Measurements from ENCODE around the gene RNF41.

DNA sequence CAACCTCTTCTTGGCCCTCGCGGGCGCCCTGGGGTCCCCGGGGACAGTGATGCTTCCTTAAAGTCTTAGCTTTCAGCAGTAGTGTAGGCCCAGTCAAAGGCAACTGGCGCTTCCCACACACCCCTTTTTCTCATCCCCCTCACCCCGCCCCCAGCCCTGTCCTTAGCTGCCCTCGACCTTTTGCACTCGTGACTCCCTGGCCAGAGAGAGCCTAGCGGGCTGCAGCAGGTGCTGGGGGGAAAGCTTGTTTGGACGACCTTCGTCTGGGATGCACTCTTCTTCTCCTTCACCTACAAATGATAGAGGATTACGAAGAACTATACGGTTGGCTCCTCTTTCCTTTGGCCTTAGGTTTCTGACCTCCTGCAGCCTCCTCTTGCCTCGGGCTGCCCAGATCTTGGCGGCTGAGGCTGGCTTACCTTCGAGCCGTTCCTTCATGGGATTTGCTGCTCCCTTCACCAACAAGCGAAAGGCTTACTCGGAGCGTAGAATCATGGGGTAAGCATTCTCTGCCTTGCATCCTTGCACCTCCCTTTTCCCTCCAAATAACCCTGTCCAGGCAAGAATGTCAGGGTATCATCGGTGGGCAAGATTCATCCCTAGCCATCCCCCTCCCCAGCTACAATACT lies 45.8 kb upstream of the RNF41 start:
- TF ChIP-seq CTCF (IDR thresholded peaks at IDR 0.05): no peak
- no peak for TF ChIP-seq POLR2AphosphoS5 (IDR thresholded peaks at IDR 0.05; ENCODE audit: low read depth, low read length)
- TF ChIP-seq TEAD4 (IDR thresholded peaks at IDR 0.05; ENCODE audit: borderline replicate concordance, insufficient read depth): no peak
- TF ChIP-seq, protein P1, sequence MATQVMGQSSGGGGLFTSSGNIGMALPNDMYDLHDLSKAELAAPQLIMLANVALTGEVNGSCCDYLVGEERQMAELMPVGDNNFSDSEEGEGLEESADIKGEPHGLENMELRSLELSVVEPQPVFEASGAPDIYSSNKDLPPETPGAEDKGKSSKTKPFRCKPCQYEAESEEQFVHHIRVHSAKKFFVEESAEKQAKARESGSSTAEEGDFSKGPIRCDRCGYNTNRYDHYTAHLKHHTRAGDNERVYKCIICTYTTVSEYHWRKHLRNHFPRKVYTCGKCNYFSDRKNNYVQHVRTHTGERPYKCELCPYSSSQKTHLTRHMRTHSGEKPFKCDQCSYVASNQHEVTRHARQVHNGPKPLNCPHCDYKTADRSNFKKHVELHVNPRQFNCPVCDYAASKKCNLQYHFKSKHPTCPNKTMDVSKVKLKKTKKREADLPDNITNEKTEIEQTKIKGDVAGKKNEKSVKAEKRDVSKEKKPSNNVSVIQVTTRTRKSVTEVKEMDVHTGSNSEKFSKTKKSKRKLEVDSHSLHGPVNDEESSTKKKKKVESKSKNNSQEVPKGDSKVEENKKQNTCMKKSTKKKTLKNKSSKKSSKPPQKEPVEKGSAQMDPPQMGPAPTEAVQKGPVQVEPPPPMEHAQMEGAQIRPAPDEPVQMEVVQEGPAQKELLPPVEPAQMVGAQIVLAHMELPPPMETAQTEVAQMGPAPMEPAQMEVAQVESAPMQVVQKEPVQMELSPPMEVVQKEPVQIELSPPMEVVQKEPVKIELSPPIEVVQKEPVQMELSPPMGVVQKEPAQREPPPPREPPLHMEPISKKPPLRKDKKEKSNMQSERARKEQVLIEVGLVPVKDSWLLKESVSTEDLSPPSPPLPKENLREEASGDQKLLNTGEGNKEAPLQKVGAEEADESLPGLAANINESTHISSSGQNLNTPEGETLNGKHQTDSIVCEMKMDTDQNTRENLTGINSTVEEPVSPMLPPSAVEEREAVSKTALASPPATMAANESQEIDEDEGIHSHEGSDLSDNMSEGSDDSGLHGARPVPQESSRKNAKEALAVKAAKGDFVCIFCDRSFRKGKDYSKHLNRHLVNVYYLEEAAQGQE (IDR thresholded peaks at IDR 0.05; ENCODE audit: low read depth, low read length): no peak
